GM15510 (cell line): ENCODE data around the gene COL28A1.

Experiments
- POLR2A ChIP-seq: IDR thresholded peaks from 3 replicates; pipeline ENCODE4 v1.6.1; 2011; ENCODE audit warnings: borderline replicate concordance; ENCODE audit not compliant: insufficient read length; ENCODE audit errors: extremely low read depth

Gene COL28A1

DNA sequence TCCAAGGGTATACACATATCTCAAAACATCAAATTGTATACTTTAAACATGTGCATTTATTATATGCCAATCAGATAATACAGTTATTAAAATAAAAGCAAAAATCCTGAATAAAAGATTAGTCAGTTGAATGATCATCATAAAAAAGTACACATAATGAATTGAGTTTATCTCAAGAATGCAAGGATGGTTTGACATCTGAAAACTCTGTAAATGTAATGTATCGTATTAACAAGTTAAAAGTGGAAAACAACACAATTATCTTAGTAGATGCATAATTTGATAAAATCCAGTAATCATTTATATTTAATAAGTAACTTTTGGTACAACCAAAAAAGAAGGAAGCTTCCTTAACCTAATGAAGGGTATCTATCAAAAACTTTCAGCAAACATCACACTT, 86.6 kb downstream of the COL28A1 start:
- no peak for TF ChIP-seq POLR2A

DNA sequence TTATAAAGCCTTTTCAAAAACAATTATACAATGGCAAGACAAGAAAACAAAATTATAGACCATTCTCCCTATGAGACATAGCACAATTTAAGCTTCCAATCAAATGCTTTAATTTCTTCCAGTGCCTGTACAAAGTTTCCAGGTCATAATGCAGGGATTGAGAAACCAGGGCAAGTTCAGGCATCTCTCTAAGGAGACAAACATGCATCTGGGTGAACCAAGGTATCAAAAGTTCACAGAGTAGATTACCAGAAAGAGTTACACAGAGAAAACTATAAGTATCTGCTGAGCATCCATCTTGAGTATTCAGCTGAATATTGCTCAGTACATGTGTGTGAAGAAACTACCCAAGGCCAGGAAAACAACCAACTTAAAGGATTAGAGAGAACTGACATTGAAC, 89.1 kb downstream of the COL28A1 start:
- TF ChIP-seq POLR2A: no peak

DNA sequence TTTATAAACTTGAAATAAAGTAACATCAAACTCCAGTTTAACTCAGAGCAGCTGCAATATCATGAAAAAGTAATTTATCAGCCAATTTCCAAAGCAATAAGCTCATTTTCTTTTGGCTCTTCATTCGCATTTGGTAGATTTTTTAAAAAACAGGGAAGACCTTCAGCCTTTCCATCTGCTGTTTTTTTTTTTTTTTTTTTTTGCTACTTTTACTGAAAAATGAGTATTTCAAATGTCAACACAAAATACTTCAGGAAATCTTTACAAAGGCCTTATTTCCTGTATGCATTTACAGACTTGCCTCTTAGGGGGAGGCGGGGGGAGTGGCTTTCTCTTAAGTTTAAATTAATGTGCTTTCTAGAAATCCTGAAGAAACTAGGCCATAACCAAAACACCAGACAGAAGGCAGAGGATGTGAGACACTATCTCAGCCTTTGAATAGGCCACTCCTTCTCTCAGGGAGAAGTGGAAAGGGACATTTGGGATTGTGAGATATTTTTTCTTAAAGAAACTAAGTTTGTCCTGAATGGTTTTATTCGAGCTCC, 91.8 kb downstream of the COL28A1 start:
- TF ChIP-seq POLR2A: no peak

DNA sequence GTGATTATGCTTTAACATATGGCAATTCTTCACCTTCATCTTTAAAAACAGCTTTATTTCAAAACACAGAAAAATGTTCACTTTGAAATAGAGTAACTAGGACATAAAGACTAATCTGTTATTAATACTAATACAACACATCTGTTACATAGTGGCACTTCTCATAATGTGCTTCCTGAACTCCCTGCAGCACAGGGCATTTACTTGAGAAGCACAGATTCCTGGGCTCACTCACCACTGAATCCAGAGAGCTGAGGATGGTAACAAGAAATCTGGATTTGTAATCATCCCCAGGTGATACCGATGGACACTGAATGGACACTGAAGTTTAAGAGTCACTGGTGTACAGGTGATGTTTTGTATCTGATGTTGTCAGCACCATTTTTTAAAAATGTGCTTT, 96.1 kb downstream of the COL28A1 start:
- TF ChIP-seq POLR2A: no peak

DNA sequence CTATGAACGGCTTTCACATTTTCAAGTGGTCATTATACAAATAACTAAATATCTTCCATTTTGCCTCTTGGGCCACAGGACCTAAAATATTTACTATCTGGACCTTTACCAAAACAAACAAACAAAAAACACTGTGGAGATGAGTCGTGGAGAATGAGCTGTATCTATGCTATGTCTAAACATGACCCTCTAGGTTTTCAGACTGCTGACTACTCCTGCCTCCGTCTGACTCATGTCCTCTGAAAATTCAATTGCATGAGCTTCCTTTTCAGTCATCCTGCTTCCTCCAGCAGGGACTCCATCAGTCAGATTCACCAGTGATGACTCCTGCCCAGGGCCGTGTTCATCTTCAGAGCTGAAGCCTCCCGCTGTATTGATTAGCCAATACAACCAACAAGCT, 96.8 kb downstream of the COL28A1 start:
- no peak for TF ChIP-seq POLR2A

DNA sequence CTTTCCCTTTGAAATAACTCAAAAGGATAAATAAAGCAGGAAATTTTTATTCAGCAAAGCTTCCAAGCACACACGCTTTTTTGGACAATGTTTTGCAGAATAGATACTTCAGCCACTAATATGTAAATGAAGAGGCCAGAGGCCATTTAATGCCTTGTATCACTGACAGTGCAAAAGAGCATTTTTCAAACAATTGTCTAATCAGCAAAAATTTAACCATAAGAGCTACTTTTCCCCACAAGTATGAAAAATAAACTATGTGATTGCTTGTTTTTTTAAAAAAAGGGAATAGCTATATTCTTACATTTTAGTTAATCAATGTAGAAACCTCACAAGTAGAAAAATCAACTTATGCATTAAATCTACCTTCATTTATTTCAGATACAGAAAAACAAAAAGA, 99.7 kb downstream of the COL28A1 start:
- TF ChIP-seq POLR2A: no peak

DNA sequence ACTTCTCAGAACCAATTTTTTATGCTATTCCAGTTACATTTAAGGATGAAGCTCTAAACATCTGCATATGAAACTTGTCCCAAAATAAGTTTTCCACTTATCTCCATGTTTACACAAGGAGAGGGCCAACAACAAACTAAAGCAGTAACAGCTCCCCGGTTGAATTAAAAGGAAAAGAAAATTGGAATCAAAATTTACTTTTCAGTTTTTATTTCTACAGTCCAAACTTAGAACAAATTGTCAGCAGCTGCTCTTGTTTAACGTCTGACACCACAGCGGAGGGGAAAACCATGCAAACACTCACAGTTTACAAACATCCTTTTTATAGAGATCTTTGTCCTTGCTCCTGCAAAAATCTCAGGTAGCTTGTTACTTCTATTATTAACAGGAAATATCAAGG, 101.3 kb downstream of the COL28A1 start:
- no peak for TF ChIP-seq POLR2A

DNA sequence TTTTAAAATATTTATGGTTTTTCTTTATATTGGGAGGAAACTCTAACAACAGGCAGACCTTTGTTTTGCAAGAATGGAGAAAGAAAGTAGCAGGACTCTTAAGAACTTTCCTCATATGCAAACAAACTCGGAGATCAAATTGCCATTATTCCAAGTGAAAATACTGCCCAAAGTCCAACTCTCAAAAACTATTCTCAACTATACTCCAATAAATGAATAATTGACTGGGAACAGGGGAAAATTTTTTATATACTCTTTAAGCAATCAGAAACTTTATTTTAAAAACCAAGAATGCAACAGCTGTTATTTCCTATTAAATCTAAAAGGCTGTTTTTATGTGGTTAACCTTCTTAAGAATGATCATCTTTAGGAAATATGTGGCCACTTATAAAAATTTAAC, 101.9 kb downstream of the COL28A1 start:
- TF ChIP-seq POLR2A: no peak

DNA sequence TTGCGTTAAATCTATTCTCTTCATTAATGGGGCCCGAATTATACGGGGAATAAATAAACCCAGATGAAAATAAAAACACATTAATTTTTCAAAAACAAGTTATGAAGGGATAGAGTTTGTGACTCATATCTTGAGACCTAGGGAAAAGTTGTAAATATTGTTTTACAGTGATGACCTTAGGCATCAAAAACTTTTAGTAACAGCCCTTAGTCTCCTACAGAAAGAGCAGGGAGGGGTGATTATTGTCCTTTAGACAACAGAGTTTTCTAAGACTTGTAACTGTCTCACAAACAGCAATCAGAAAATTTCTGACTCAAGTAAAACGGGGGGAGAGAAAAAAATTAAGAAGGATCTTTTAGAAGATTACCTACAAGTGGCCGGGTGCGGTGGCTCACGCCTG, 102.7 kb downstream of the COL28A1 start:
- TF ChIP-seq POLR2A: no peak

DNA sequence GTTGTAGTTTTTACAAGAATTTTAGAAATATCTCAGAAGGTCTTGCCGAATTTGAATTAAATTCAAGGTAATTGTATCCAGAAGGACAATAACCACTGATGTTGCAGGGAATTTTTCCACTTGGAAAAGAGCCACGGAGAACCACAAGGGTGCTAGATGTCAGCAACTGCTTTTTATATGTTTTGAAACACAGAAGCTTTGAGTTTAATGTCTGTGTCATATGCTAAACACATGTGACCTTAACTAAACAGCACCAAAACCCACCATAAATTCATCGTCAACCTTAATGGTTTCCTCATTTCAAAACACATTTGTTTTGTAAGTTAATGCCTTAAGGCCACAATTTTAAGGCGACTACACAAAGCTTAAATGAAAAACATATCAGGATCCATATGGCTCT, 106.9 kb downstream of the COL28A1 start:
- no peak for TF ChIP-seq POLR2A

DNA sequence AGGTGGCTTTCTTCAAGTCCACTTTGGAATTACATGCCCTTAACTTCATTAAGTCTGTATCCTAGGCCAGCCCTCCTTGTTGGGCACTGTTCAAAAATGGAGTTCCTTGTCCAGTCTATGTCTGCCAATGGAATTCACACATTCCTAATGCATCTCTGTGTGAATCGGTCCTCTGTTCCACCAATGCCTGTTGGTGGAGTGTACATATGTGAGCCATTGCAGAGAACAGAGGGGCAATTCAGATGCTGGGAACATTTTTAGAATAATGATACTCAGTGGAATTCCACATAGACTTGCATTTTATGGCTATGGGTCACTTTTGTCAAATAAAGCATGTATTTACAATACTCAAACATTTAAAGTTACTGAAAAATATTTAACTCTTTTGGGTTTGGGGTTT, 108.3 kb downstream of the COL28A1 start:
- no peak for TF ChIP-seq POLR2A

DNA sequence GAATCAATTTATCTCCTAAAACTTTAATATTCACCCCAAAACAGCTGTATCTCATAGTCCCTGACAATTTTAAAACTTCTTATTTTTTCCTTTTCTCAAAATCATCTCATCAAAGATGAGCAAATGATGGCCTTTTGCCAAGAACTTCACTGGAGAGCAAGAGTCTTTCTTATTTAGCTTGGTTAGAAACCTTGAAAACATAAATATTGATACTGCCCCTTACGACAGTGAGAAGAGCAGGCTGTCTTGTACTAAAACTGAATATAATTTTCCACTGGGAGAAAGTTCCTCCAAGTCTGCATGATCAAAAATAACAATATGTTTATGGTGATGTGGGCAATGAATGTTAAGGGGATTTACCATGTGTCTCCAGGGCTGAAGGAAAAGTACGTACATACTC, 109.0 kb downstream of the COL28A1 start:
- TF ChIP-seq POLR2A: no peak

DNA sequence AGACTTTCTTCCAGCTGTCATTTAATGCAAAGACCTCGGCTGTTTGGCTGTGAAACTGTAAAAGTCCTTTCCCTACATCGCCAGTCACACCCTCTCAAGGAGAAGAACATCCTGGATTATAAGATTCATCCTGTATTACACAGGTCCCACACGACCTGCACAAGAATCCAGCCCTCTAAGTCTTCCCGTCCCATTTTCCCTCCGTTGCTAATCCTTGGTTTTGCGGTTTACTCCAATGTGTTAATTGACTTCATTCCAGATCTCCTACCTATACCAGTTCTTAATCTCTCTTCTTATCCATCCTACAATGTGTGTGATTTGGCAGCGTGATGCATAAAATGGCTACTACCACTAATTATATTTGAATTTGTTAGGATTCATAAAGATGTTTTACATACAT, 110.4 kb downstream of the COL28A1 start:
- TF ChIP-seq POLR2A: no peak

DNA sequence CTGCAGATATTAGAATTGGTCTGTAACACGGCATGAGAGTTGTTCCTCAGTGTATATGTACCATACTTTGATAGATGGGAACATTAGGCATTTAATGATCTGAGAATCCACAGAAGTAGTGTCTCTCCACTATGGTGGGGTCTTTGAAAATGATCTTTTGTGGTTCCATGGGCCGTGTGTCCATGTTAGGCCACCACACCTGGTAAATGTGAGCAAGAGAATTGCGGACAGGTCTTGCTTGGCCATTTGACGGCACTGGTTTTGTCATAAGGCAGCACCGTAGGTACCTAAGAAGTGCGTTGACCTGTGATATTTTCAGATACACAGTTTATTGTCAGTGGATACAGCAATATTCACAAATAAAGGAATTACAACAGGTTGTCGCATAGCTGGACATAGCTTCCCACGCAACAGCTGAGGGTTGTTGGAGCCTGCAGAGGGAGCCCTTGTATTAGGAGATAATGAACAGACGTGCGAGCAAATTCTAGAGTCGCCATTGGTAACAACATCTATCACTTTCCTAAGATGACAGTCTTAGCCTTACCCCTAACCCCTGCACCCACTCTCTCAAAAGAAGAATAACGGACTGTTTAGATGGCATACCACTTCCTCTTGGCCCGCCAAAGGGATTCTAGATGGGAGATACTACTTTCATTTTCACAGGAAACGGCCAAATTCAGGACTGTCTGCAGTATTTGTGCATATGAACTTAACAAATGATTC, 111.4 kb downstream of the COL28A1 start:
- no peak for TF ChIP-seq POLR2A

DNA sequence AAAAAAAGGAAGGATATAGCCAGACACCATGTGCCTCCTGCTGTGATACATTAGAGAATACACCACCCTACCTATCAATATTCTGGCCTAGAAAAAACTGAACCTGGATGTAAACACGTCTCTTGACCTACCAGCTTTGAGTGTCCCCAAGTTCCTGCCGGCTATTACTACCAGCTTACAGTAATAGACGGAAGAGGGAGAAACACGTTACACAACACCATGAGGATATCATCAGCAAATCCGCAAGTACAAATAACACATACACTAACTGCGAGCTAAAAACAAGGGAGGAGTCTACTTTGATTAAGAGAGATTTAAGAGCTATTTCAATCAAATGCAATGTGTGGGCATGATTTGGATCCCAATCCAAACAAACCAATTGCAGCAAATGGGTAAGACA, 113.0 kb downstream of the COL28A1 start:
- TF ChIP-seq POLR2A: no peak

DNA sequence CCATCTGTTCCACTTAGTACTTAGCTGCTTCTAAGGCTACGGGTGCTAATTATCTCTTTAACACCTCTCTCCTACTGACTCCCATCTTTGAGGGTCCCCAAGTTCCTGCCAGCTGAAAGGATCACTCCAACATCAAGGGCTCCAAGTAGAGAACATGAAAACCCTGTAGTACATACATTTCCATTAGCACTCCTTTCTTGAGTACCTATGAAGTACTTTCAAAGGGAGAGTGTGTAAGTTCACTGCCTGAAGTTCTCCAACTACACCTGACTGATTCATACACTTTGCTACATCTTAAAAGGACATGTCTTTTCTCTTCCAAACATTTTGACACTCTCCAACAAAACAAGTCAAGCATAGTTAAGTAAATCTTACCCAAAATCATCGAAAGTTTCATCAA, 113.8 kb downstream of the COL28A1 start:
- no peak for TF ChIP-seq POLR2A
